ENCODE results near the gene ELL.
"Not testable (repeated sequence)": the region's sequence is repeated elsewhere in the genome, so short reads cannot be mapped to it uniquely, and the experiment has no call there.

ELL gene

GRCh38 chr19:18414504-18415177 is 107.2 kb downstream of the ELL start:
- no peak for FAIRE-seq

GRCh38 chr19:18412610-18413239 is 109.1 kb downstream of the ELL start:
- DNase-seq (ENCODE audit: insufficient read length, low spot score) (no peak), FAIRE-seq (no peak)

More at GRCh38 chr19:18414504-18415177, 107.2 kb downstream of the ELL start:
- no peak for DNase-seq (ENCODE audit: insufficient read length, low spot score)

GRCh38 chr19:18408053-18408476 is 113.8 kb downstream of the ELL start:
- FAIRE-seq (no peak), DNase-seq (ENCODE audit: insufficient read length, low spot score) (no peak)

GRCh38 chr19:18406749-18407148 is 115.1 kb downstream of the ELL start:
- DNase-seq (ENCODE audit: insufficient read length, low spot score) (no peak), FAIRE-seq (no peak)

DNA sequence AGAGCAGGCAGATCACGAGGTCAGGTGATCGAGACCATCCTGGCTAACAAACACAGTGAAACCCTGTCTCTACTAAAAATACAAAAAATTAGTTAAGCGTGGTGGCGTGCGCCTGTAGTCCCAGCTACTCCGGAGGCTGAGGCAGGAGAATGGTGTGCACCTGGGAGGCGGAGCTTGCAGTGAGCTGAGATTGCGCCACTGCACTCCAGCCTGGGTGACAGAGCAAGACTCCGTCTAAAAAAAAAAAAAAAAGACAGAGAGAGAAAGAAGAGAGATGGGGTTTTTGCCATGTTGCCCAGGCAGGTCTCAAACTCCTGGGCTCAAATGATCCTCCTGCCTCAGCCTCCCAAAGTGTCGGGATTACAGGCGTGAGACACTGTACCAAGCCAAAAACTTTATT is 116.1 kb downstream of the ELL start:
- DNase-seq (ENCODE audit: insufficient read length, low spot score); FAIRE-seq: not testable (repeated sequence)

DNA sequence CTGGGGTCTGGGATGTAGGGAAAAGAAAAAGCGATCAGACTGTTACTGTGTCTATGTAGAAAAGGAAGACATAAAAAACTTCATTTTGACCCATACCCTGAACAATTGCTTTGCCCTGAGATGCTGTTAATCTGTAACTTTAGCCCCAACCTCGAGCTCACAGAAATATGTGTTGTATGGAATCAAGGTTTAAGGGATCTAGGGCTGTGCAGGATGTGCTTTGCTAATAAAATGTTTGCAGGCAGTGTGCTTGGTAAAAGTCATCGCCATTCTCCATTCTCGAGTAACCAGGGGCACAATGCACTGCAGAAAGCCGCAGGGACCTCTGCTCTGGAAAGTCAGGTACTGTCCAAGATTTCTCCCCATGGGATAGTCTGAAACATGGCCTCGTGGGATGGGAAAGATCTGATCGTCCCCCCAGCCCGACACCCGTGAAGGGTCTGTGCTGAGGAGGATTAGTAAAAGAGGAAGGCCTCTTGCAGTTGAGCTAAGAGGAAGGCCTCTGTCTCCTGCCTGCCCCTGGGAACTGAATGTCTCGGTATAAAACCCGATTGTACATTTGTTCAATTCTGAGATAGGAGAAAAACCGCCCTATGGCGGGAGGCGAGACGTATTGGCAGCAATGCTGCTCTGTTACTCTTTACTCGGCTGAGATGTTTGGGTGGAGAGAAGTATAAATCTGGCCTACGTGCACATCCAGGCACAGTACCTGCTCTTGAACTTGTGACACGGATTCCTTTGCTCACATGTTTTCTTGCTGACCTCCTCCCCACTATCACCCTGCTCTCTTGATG is 119.2 kb downstream of the ELL start:
- not testable (repeated sequence) for DNase-seq (ENCODE audit: insufficient read length, low spot score); FAIRE-seq

- no peak for DNase-seq (ENCODE audit: insufficient read length, low spot score)
- FAIRE-seq = no peak
These were observed 120.2 kb downstream of the ELL start for GRCh38 chr19:18401580-18402112.

DNA sequence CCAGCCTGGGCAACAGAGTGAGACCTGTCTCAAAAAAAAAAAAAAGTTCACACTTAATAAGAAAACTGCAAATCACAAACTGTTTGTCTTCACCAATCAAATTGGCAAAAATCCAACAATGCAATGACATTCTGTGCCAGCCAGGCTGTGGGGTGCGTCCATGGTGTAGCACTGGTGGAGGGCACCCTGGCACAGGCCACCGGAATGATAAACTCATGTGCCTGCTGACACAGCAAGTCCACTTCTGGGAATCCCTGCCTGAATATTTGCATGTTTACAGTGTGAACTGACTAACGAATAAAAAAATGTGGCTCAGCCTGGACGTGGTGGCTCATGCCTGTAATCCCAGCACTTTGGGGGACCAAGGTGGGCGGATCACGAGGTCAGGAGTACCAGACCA is 122.9 kb downstream of the ELL start:
- FAIRE-seq (peak; percentile 57), DNase-seq (ENCODE audit: insufficient read length, low spot score) (no peak)

DNA sequence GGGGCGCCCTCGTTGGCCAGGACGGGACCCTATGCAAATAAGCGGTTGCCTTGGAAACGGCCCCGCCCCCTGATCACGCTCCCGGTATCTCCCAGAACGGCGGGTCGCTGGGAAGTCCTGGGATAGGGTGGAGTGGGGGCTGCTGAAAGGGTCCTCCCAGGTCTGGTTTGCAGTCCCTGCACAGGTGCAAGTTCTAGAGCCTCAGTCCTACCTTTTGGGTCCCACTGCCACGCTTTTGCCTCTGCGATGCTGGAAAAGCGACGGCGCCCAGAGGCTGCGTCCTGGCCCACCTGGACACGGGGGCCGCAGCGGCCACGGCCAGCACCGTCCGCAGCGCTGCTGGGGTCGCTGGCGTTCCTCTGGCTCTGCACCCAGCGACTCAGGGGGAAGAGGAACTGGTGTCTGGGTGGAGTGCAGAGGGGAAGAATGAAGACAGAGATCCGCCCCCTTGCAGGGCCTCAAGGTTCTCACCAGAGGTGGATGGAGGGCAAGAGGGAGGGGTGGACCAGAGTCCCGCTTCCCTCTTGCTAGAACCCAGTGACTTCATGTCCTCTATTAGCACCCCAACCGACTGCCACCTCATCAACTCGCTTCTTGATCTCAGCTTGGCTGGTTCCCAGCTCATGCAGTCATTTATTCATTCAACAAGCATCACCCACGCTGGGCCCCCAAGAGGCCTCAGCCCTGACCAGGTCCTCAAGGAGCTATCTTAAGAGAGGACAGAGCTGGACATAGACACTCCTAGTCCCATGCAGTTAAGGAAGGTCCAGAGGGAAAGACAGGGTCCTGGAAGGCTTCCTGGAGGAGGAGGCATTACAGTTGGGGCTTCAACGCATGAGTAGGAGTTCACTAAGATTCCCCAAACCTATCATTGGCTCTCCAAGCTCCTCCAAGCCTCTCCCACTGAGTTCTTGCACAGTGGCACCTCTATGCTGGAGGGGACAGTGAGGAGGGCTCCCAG is 124.3 kb downstream of the ELL start, which contains the start of gene LRRC25:
LRRC25 (minus strand) TSS at position 381 of the 961 bp plus-strand sequence. CDS start 659 bp downstream, outside the sequence.
- DNase-seq (ENCODE audit: insufficient read length, low spot score) = no peak
- no peak for FAIRE-seq

GRCh38 chr19:18396471-18397241 is 125.2 kb downstream of the ELL start:
- DNase-seq (ENCODE audit: insufficient read length, low spot score) (no peak), FAIRE-seq (no peak)

DNA sequence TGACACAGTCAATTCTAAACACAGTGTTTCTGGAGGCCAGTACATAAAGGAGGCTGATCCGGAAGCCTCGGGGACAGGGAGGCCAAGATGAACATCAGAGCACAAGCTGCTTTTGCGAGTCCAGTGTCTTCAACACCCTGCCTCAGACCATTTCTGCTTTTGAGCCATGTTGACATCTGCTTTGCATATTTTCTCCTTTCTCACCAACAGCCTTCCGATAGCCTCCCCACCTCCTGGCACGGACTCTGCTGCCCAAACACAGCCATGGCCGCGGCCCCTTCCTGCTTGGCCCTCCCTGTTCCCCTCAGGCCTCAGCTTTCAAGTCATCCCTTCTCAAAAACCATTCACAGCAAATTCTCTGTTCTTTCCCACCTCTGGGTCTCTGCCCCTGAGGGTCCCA is 128.0 kb downstream of the ELL start:
- FAIRE-seq = no peak
- no peak for DNase-seq (ENCODE audit: insufficient read length, low spot score)

GRCh38 chr19:18392926-18393325 is 128.9 kb downstream of the ELL start:
- DNase-seq (ENCODE audit: insufficient read length, low spot score) (no peak), FAIRE-seq (no peak)

Data from HTR-8/SVneo (cell line).